Left lung (tissue), 10 donors: ENCODE results near the gene PPP1R13B. TPM values are rescaled to one million over a fixed set of nuclear protein-coding genes. Genes with fewer than 3 reads are reported as not detected.
"Not testable (repeated sequence)": the region's sequence is repeated elsewhere in the genome, so short reads cannot be mapped to it uniquely, and the experiment has no call there.

Experiments
- ATAC-seq: fragments of 200-7000 bp; cut with Tn5 transposase; one replicate; pipeline ENCODE4 v1.9.1; 2020; ENCODE audit warnings: moderate library complexity
- DNase-seq, 4 donors: peaks; one replicate each; pipeline ENCODE4 v3.0.0-alpha.2; 2013 to 2020
- H3K27ac ChIP-seq, 2 donors: fragments of 200-600 bp; sonication (generic) in 1 of 2; one replicate each; pipeline versions ENCODE4 v1.5.0 to v1.8.0; 2020 to 2021
- H3K27me3 ChIP-seq, 2 donors: fragments of 200-600 bp; sonication (generic) in 1 of 2; one replicate each; pipeline versions ENCODE4 v1.5.0 to v1.8.0; 2020 to 2021
- H3K36me3 ChIP-seq, 2 donors: fragments of 200-600 bp; sonication (generic) in 1 of 2; one replicate each; pipeline versions ENCODE4 v1.5.0 to v1.8.0; 2020 to 2021
- H3K4me1 ChIP-seq, 2 donors: fragments of 200-600 bp; one replicate each; pipeline ENCODE4 v1.8.0; 2021
- H3K4me3 ChIP-seq, 2 donors: fragments of 200-600 bp; sonication (generic) in 1 of 2; one replicate each; pipeline versions ENCODE4 v1.5.0 to v1.8.0; 2020 to 2021; ENCODE audit warnings: mild to moderate bottlenecking in 1 of 2
- H3K9me3 ChIP-seq, 2 donors: fragments of 200-600 bp; sonication (generic) in 1 of 2; one replicate each; pipeline versions ENCODE4 v1.5.0 to v1.8.0; 2020 to 2021
- intact Hi-C, 2 donors: fragments of 100-400 bp; cut with DNase I; formaldehyde crosslinking; loops; one replicate each; pipeline versions ENCODE4 v1.11.2 to v1.14.2; 2022
- polyA plus RNA-seq, 6 donors: library from polyadenylated mRNA; unstranded; fragments of 120-200 nt; gene quantifications; one replicate each; pipeline ENCODE4 v1.2.1, GENCODE V29; 2013; ENCODE audit not compliant: insufficient read length in 6 of 6
- total RNA-seq, 2 donors: library from RNA; stranded (reverse); fragmentation: NEBNext Ultra II Directional; extraction: Animal tissue kit (Norgen Biotek cat#: 25700); gene quantifications; one replicate each; pipeline ENCODE4 v1.2.1, GENCODE V29; 2021
- TF ChIP-seq, protein P1 (sequence below), 2 donors: fragments of 200-600 bp; sonication (generic) in 1 of 2; IDR thresholded peaks; one replicate each; pipeline versions ENCODE4 v1.5.0 to v1.8.0; 2021; ENCODE audit warnings: antibody characterized with exemption in 2 of 2
- donor health status: DM: no; HTN: yes; CAD: no.
- donor health status: DM: no; HTN: no; CAD: no.

Gene PPP1R13B
- total and polyA plus RNA-seq, 8 donors: 48.0 to 86.9 (median 61.7) TPM

DNA sequence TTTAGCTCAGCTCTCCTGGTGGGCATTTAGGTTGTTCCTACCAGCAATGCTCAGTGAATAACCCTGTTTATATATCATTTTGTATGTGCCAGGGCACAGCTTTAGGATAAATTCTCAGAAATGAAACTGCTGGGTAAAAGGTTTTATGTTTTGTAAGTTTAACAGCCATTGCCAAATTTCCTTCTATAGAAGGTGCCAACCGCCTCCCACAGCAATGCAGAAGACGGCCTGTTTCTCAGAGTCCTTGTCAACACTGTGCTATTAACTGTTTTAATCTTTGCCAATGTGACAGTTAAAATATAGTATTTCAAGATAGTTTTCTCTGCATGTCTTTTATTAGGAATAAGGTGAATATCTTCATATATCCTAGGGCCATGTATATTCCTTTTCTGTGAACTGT, 65.0 kb downstream of the PPP1R13B start:
- intact Hi-C loops: no loop called here
- Histone ChIP-seq H3K36me3 (peaks cover 0 to 34% of the 10 kb centered on the region in 2 donors), H3K4me1 (no peaks in the 10 kb centered on the region), H3K27ac (no peak overlapping the region), H3K4me3 (no peak overlapping the region), H3K9me3 (no peaks in the 10 kb centered on the region), H3K27me3 (no peaks in the 10 kb centered on the region)
- no peak for DNase-seq
- TF ChIP-seq, protein P1, sequence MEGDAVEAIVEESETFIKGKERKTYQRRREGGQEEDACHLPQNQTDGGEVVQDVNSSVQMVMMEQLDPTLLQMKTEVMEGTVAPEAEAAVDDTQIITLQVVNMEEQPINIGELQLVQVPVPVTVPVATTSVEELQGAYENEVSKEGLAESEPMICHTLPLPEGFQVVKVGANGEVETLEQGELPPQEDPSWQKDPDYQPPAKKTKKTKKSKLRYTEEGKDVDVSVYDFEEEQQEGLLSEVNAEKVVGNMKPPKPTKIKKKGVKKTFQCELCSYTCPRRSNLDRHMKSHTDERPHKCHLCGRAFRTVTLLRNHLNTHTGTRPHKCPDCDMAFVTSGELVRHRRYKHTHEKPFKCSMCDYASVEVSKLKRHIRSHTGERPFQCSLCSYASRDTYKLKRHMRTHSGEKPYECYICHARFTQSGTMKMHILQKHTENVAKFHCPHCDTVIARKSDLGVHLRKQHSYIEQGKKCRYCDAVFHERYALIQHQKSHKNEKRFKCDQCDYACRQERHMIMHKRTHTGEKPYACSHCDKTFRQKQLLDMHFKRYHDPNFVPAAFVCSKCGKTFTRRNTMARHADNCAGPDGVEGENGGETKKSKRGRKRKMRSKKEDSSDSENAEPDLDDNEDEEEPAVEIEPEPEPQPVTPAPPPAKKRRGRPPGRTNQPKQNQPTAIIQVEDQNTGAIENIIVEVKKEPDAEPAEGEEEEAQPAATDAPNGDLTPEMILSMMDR (IDR thresholded peaks at IDR 0.05): no peak
- ATAC-seq: no peak

DNA sequence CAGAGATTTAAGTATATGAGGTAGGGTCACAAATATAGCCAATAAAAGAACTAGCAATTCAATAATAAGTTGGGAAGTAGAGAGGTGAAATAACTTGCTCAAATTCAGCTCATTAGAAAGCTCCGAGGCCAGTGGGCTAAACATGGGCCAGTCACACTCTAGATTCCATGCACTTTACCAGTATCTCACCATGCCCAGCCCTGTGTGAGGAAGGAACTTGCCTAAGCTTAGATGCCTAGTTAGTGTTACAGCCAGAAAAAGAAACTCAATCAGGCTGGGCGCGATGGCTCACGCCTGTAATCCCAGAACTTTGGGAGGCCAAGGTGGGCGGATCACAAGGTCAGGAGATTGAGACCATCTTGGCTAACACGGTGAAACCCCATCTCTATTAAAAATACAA, 71.1 kb downstream of the PPP1R13B start:
- intact Hi-C loops, H3K27ac ChIP-seq, H3K9me3 ChIP-seq, H3K4me1 ChIP-seq, DNase-seq, H3K27me3 ChIP-seq, H3K4me3 ChIP-seq, ATAC-seq: not testable (repeated sequence)
- H3K36me3 ChIP-seq: peaks cover 0 to 26% of the 10 kb centered on the region in 2 donors

DNA sequence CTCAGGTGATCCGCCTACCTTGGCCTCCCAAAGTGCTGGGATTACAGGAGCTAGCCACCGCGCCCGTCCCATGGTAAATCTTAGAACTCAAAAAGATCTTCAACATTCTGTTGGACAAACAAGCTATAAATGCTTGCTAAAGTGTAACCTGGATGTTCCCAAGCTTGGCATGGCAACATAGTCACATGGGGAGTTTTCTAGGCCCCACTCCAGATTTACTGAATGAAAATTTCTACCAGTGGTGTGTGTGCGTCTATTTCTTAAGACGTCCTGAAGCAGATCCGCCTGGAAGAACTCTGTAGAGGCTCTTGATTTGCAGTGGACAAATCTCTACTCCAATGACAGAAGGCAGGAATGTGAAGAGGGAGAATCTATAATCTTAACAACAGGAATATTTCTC, 71.9 kb downstream of the PPP1R13B start:
- no peaks in the 10 kb centered on the region for H3K9me3 ChIP-seq
- DNase-seq (no peak), ATAC-seq (no peak)
- H3K27ac ChIP-seq: no peak overlapping the region
- H3K27me3 ChIP-seq: no peaks in the 10 kb centered on the region
- peaks cover 0 to 23% of the 10 kb centered on the region in 2 donors for H3K36me3 ChIP-seq
- intact Hi-C loops: no loop called here
- TF ChIP-seq, protein P1 (IDR thresholded peaks at IDR 0.05): no peak
- no peaks in the 10 kb centered on the region for H3K4me1 ChIP-seq
- no peak overlapping the region for H3K4me3 ChIP-seq

DNA sequence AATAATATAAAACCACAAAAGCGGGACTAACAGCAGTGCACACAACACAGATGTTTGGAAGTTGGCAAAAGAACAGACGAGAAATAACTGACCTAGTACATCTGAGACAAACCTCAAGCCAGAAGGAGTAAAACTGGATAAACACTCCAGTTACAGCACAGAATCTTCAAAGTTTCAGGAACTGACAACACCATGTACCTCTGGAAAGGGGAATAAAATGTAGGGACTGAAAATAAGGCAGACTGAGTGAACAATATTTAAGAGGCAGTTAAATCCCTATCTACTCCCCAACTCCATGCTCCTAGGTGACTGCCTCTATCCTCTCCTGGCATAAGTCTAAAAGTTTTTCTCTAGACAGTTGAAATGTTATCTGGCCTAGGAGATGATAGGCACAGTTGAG, 73.9 kb downstream of the PPP1R13B start:
- H3K4me3 ChIP-seq: no peak overlapping the region
- no peaks in the 10 kb centered on the region for H3K4me1 ChIP-seq
- TF ChIP-seq, protein P1 (IDR thresholded peaks at IDR 0.05): no peak
- DNase-seq (no peak), ATAC-seq (no peak)
- intact Hi-C loops: no loop called here
- no peaks in the 10 kb centered on the region for H3K27me3 ChIP-seq
- peaks cover 0 to 15% of the 10 kb centered on the region in 2 donors for H3K36me3 ChIP-seq
- H3K27ac ChIP-seq: no peak overlapping the region
- H3K9me3 ChIP-seq: no peaks in the 10 kb centered on the region

DNA sequence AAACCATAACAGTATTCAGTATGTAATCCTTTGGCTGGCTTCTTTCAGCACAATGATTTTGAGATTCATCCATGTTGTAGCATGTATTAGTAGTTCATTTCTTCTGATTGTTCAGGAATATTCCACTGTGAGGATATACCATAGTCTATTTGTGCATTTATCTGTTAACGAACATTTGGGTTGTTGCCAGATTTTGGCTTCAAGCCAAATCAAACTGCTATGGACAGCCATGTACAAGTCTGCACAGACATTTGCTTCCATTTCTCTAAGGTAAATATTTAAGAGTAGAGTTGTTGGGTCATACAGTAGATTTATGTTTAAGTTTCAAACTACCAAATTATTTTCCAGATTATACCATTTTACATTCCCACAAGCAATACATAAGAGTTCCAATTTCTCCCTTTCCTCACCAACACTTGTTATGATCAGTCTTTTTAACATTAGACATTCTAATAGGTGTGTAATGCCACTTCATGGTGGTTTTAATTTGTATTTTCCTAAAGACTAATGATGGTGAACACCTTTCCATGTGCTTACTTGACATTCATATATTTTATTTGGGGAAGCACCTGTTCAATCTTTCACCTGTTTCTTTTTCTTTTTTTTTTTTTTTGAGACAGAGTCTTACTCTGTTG, 75.2 kb downstream of the PPP1R13B start:
- no peaks in the 10 kb centered on the region for H3K27me3 ChIP-seq
- intact Hi-C loops: no loop called here
- H3K36me3 ChIP-seq: peaks cover 0 to 14% of the 10 kb centered on the region in 2 donors
- H3K27ac ChIP-seq: no peak overlapping the region
- TF ChIP-seq, protein P1 (IDR thresholded peaks at IDR 0.05): no peak
- H3K9me3 ChIP-seq: no peaks in the 10 kb centered on the region
- DNase-seq (no peak), ATAC-seq (no peak)
- no peak overlapping the region for H3K4me3 ChIP-seq
- H3K4me1 ChIP-seq: no peaks in the 10 kb centered on the region

DNA sequence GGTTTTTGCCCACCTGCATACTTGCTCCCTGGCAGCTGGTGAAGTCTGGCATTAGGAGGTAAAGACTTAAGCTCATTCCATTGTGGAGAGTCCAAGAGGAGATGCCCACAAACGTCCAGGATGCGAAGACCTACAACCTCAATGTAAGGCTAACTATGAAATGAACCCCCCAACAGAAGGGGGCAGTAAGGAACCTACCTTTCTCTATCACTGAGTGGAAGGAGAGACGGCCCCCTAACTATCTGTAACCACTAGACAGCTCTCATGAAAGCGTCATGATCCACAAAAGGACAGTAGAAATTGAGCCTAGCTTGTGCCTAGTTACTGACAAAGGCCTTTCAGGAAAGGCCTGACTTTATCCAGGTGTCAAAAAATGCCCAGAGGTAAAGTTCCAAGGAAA, 76.5 kb downstream of the PPP1R13B start:
- DNase-seq (no peak), ATAC-seq (no peak)
- Histone ChIP-seq H3K4me3 (no peak overlapping the region), H3K4me1 (no peaks in the 10 kb centered on the region), H3K27me3 (no peaks in the 10 kb centered on the region), H3K27ac (no peak overlapping the region), H3K36me3 (peaks cover 0 to 7% of the 10 kb centered on the region in 2 donors), H3K9me3 (no peaks in the 10 kb centered on the region)
- TF ChIP-seq, protein P1 (IDR thresholded peaks at IDR 0.05): no peak
- intact Hi-C loops: no loop called here
